CD4-positive, alpha-beta T cell (primary cell): ENCODE measurements around the gene ZRSR2. TPM values are rescaled to one million over a fixed set of nuclear protein-coding genes. Genes with fewer than 3 reads are reported as not detected.

Experiments used
- ATAC-seq: fragments of 200-7000 bp; cut with Tn5 transposase; one replicate; pipeline ENCODE4 v1.10.0; 2022; ENCODE audit warnings: mild to moderate bottlenecking; ENCODE audit not compliant: poor library complexity
- CTCF ChIA-PET: fragments of 350-600 bp; sonication (Branson Sonifier 250); formaldehyde crosslinking; loops from one replicate; lab custom pipeline; 2021; ENCODE audit warnings: antibody characterized with exemption, inconsistent platforms; lab: Charles Lee
- POLR2A ChIA-PET: fragments of 350-600 bp; sonication (Branson Sonifier 250); formaldehyde crosslinking; loops from one replicate; lab custom pipeline; 2021; ENCODE audit warnings: antibody characterized with exemption, inconsistent platforms; lab: Charles Lee
- DNase-seq, 14 experiments: peaks; one replicate each; pipeline ENCODE4 v3.0.0-alpha.2; 2013 to 2020; ENCODE audit warnings: mixed read lengths in 2 of 14
- H3K27ac ChIP-seq, 2 donors: one replicate each; pipeline versions ENCODE4 v1.5.1 to v1.7.0; 2013; ENCODE audit warnings: low read length in 2 of 2, low read depth in 1 of 2, mild to moderate bottlenecking in 1 of 2
- H3K27me3 ChIP-seq, 2 experiments: 1 replicate in 1 of 2; 2 replicates in 1 of 2; pipeline versions ENCODE4 v1.6.1 to v1.7.0; 2013; ENCODE audit warnings: low read length in 2 of 2, control low read depth in 1 of 2, mild to moderate bottlenecking in 1 of 2, moderate library complexity in 1 of 2; ENCODE audit not compliant: insufficient read depth in 2 of 2, control insufficient read depth in 1 of 2
- H3K36me3 ChIP-seq: one replicate; pipeline ENCODE4 v1.6.1; 2013; ENCODE audit warnings: low read length, control low read depth; ENCODE audit not compliant: insufficient read depth
- H3K4me1 ChIP-seq: one replicate; pipeline ENCODE4 v1.6.1; 2013; ENCODE audit warnings: low read length, control low read depth; ENCODE audit not compliant: insufficient read depth
- H3K4me3 ChIP-seq: one replicate; pipeline ENCODE4 v1.5.1; 2013; ENCODE audit warnings: mild to moderate bottlenecking, low read length, moderate library complexity
- H3K9me3 ChIP-seq, 2 experiments: 1 replicate in 1 of 2; 2 replicates in 1 of 2; pipeline versions ENCODE4 v1.6.1 to v1.7.0; 2013; ENCODE audit warnings: low read length in 2 of 2, mild to moderate bottlenecking in 2 of 2, control low read depth in 1 of 2, moderate library complexity in 1 of 2; ENCODE audit not compliant: control insufficient read depth in 1 of 2, insufficient read depth in 1 of 2
- H3K27ac Mint-ChIP-seq: one replicate; pipeline ENCODE4 v1.8.0; 2020; ENCODE audit warnings: mixed read lengths
- H3K27me3 Mint-ChIP-seq: one replicate; pipeline ENCODE4 v1.8.0; 2021; ENCODE audit warnings: mixed read lengths
- H3K36me3 Mint-ChIP-seq: one replicate; pipeline ENCODE4 v1.8.0; 2021; ENCODE audit warnings: low read depth, mixed read lengths
- H3K4me1 Mint-ChIP-seq: one replicate; pipeline ENCODE4 v1.8.0; 2021; ENCODE audit warnings: low read depth, mixed read lengths
- H3K4me3 Mint-ChIP-seq: one replicate; pipeline ENCODE4 v1.8.0; 2020; ENCODE audit warnings: mild to moderate bottlenecking, mixed read lengths
- H3K9me3 Mint-ChIP-seq: one replicate; pipeline ENCODE4 v1.8.0; 2020; ENCODE audit warnings: mixed read lengths
- intact Hi-C, 2 experiments: fragments of 100-400 bp; cut with DNase I in 1 of 2; cut with micrococcal nuclease in 1 of 2; formaldehyde crosslinking; loops; one replicate each; pipeline versions ENCODE4 v1.15.1 to v1.9.0; 2023 to 2025; cut with DNase I, micrococcal nuclease
- total RNA-seq, 174 experiments: library from RNA in 2 of 174; stranded (reverse) in 2 of 174; gene quantifications; one replicate each; pipeline ENCODE4 v1.2.3 and lab custom pipeline; 2021 to 2026
- TF ChIP-seq, protein P1 (sequence below): fragments of 200-600 bp; IDR thresholded peaks from one replicate; pipeline ENCODE4 v1.8.0; 2022; ENCODE audit warnings: antibody characterized with exemption, mild to moderate bottlenecking

The ZRSR2 gene
- total RNA-seq, 2 experiments from 2014 or later: 18.4 to 21.1 TPM

DNA sequence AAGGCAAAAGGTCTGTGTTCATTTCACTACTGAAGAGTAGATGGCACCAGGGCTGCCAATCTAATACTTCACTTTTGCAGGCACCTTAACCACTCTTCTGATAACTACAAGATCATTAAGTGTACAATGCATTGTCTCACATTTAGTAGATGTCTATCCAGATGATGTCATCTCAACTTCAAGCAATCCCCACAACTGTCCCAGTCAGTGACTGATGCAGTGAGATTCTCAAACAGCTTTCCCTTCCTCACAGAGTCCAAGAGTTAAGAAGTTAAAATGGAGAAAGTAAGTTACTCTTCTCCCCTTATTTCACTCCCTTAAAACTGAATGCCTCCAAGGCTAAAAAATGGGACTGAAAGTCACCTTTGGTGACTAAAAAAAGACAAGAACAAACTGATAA lies 53.7 kb downstream of the ZRSR2 start:
- H3K27ac ChIP-seq: no peak overlapping the region
- CTCF ChIA-PET: no interaction called here
- ATAC-seq: no peak

DNA sequence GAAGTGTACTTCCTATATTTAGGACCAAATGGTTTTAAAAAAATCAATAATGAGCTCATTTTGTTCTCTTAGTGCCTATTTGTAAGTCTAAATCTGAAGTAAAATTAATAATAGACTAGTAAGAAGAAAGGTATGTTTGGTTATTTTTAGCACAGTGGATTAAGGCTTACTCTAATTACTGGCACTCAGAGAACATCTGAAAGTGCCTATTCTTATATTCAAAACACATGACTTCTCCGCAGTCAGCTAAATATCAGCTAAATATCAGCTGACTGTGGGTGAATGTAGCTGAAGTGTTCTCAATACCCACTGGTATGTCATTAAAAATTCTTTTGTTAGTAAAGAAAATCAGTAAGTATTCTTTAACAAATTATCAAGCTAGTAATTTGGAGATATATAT lies 58.3 kb downstream of the ZRSR2 start:
- TF ChIP-seq, protein P1, sequence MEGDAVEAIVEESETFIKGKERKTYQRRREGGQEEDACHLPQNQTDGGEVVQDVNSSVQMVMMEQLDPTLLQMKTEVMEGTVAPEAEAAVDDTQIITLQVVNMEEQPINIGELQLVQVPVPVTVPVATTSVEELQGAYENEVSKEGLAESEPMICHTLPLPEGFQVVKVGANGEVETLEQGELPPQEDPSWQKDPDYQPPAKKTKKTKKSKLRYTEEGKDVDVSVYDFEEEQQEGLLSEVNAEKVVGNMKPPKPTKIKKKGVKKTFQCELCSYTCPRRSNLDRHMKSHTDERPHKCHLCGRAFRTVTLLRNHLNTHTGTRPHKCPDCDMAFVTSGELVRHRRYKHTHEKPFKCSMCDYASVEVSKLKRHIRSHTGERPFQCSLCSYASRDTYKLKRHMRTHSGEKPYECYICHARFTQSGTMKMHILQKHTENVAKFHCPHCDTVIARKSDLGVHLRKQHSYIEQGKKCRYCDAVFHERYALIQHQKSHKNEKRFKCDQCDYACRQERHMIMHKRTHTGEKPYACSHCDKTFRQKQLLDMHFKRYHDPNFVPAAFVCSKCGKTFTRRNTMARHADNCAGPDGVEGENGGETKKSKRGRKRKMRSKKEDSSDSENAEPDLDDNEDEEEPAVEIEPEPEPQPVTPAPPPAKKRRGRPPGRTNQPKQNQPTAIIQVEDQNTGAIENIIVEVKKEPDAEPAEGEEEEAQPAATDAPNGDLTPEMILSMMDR: no peak
- Histone ChIP-seq H3K36me3 (peaks cover 14% of the 10 kb centered on the region), H3K4me3 (no peak overlapping the region), H3K9me3 (no peaks in the 10 kb centered on the region), H3K4me1 (no peaks in the 10 kb centered on the region), H3K27me3 (no peaks in the 10 kb centered on the region), H3K27ac (no peak overlapping the region)
- POLR2A ChIA-PET: interaction anchor here (1.3 kb wide), 1 partner anchor 58 kb away, joined by 3 read pairs; the partner anchor contains the start of gene ZRSR2
- peaks cover 40% of the 10 kb centered on the region for H3K4me1 Mint-ChIP-seq
- peaks cover 54% of the 10 kb centered on the region for H3K36me3 Mint-ChIP-seq
- CTCF ChIA-PET: interaction anchor here (0.6 to 1.9 kb wide), 3 partner anchors 9 to 110 kb away, joined by 3 to 4 read pairs (median 4); no protein-coding TSS in a partner anchor
- H3K27me3 Mint-ChIP-seq: no peaks in the 10 kb centered on the region
- intact Hi-C loops: no loop called here
- no peak overlapping the region for H3K27ac Mint-ChIP-seq
- no peak overlapping the region for H3K4me3 Mint-ChIP-seq
- H3K9me3 Mint-ChIP-seq: no peaks in the 10 kb centered on the region
- DNase-seq (no peak), ATAC-seq (no peak)

More for the DNA sequence above, 53.7 kb downstream of the ZRSR2 start:
- no peak overlapping the region for H3K4me3 Mint-ChIP-seq
- no peaks in the 10 kb centered on the region for H3K27me3 ChIP-seq
- H3K27ac Mint-ChIP-seq: no peak overlapping the region
- peaks cover 7% of the 10 kb centered on the region for H3K4me1 Mint-ChIP-seq
- intact Hi-C loops: no loop called here
- H3K36me3 ChIP-seq: peaks cover 20% of the 10 kb centered on the region
- H3K4me3 ChIP-seq: no peak overlapping the region
- H3K36me3 Mint-ChIP-seq: peaks cover 46% of the 10 kb centered on the region
- TF ChIP-seq, protein P1: no peak
- H3K4me1 ChIP-seq: no peaks in the 10 kb centered on the region
- H3K9me3 ChIP-seq: no peaks in the 10 kb centered on the region
- no peak for DNase-seq
- POLR2A ChIA-PET: no interaction called here
- no peaks in the 10 kb centered on the region for H3K27me3 Mint-ChIP-seq
- no peaks in the 10 kb centered on the region for H3K9me3 Mint-ChIP-seq

DNA sequence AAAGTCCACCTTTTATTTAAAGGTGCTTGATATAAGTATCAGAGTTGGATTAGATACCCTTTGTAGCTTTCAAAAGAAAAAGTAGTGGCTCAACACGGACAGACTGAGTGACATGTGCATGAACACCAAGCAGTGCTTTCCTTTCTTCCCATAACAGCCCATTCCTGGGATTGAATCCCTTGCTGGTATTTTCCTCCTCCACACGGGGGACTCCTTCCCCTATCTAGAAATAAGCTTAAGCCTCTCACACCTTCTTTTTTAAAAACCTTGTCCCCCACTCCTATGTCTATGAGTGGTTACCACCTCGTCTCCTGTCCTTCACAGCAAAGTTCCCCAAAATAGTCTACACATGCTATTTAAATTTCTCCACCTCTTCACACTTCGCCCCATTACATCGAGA lies 59.3 kb downstream of the ZRSR2 start:
- Histone ChIP-seq H3K9me3 (no peaks in the 10 kb centered on the region), H3K4me3 (no peak overlapping the region), H3K36me3 (peaks cover 8% of the 10 kb centered on the region), H3K4me1 (peaks cover 5% of the 10 kb centered on the region), H3K27me3 (no peaks in the 10 kb centered on the region), H3K27ac (no peak overlapping the region)
- DNase-seq: no peak
- H3K36me3 Mint-ChIP-seq: peaks cover 44% of the 10 kb centered on the region
- CTCF ChIA-PET: interaction anchor here (1.9 kb wide), 1 partner anchor 10 kb away, joined by 4 read pairs; no protein-coding TSS in a partner anchor
- no peak overlapping the region for H3K4me3 Mint-ChIP-seq
- intact Hi-C loops: no loop called here
- H3K27ac Mint-ChIP-seq: peak overlapping the region; percentile 0
- POLR2A ChIA-PET: no interaction called here
- no peak for ATAC-seq
- TF ChIP-seq, protein P1: no peak
- no peaks in the 10 kb centered on the region for H3K9me3 Mint-ChIP-seq
- peaks cover 42% of the 10 kb centered on the region for H3K4me1 Mint-ChIP-seq
- H3K27me3 Mint-ChIP-seq: no peaks in the 10 kb centered on the region
